Adrenal gland (tissue), 12 donors: ENCODE results near the gene KLHL3. TPM values are rescaled to one million over a fixed set of nuclear protein-coding genes. Genes with fewer than 3 reads are reported as not detected.

ENCODE experiments used
- DNase-seq, 7 donors: peaks; one replicate each; pipeline ENCODE4 v3.0.0-alpha.2; 2019 to 2020
- H3K27ac ChIP-seq, 5 donors: fragments of 200-600 bp; sonication (generic) in 4 of 5; 1 replicate in 3 of 5; 2 replicates in 2 of 5; pipeline versions ENCODE4 v1.5.1 to v1.8.0; 2016 to 2020; ENCODE audit warnings: mild to moderate bottlenecking in 1 of 5
- H3K27me3 ChIP-seq: fragments of 200-600 bp; 2 replicates; pipeline ENCODE4 v1.8.0; 2021
- H3K36me3 ChIP-seq, 2 donors: fragments of 200-600 bp; replicated peaks in 1 of 2; 1 replicate in 1 of 2; 2 replicates in 1 of 2; pipeline versions ENCODE4 v1.5.1 to v1.8.0; 2018 to 2022
- H3K4me1 ChIP-seq, 2 donors: fragments of 200-600 bp; replicated peaks in 1 of 2; 1 replicate in 1 of 2; 2 replicates in 1 of 2; pipeline versions ENCODE4 v1.5.1 to v1.8.0; 2018 to 2021
- H3K4me3 ChIP-seq, 4 donors: fragments of 200-600 bp; sonication (generic) in 3 of 4; one replicate each; pipeline ENCODE4 v1.5.1; 2016 to 2018
- H3K9me3 ChIP-seq, 3 donors: fragments of 200-600 bp; sonication (generic) in 1 of 3; replicated peaks in 1 of 3; 1 replicate in 2 of 3; 2 replicates in 1 of 3; pipeline versions ENCODE4 v1.5.1 to v1.8.0; 2016 to 2021
- POLR2A ChIP-seq, 2 donors: fragments of 450-650 bp; IDR thresholded peaks; one replicate each; pipeline ENCODE4 v1.6.1; 2017; ENCODE audit warnings: antibody characterized with exemption in 2 of 2, mild to moderate bottlenecking in 2 of 2, moderate library complexity in 1 of 2
- WGBS, 4 donors: extraction: QIAGEN DNeasy Blood & Tissue Kit in 2 of 4; methylation state at CpG; one replicate each; pipeline versions ENCODE4 v1.1.5 to v1.1.7; 2013 to 2017; 5-methylcytosine and 5-hydroxymethylcytosine counted together
- intact Hi-C, 2 donors: fragments of 100-400 bp; cut with DNase I; formaldehyde crosslinking; loops; one replicate each; pipeline versions ENCODE4 v1.14.1 to v1.15.0; 2022 to 2023
- polyA plus RNA-seq, 3 donors: library from polyadenylated mRNA; stranded (reverse); fragments of 200-250 nt in 2 of 3; fragments of 350-450 nt in 1 of 3; fragmentation: Illumina TruSeq in 1 of 3; extraction: RNeasy Lipid Tissue Mini Kit (QIAGEN cat#74804) in 1 of 3; gene quantifications; one replicate each; pipeline ENCODE4 v1.2.3, GENCODE V29; 2013 to 2014
- total RNA-seq, 9 donors: library from RNA; depleted of rRNA in 4 of 9; stranded (reverse); fragments of >200 nt in 4 of 9; fragments of 120-200 nt in 1 of 9; fragmentation: NEBNext Ultra II Directional in 1 of 9; extraction: Animal tissue kit (Norgen Biotek cat#: 25700) in 1 of 9; gene quantifications; one replicate each; pipeline versions ENCODE4 v1.1.0 to v1.2.4, GENCODE V29; 2013 to 2023
- TF ChIP-seq, protein P1 (sequence below), 6 experiments: fragments of 450-650 bp in 4 of 6; fragments of 200-600 bp in 2 of 6; sonication (generic) in 1 of 6; IDR thresholded peaks; 1 replicate in 5 of 6; 2 replicates in 1 of 6; pipeline versions ENCODE4 v1.5.1 to v1.8.0; 2016 to 2021; ENCODE audit warnings: antibody characterized with exemption in 6 of 6, mild to moderate bottlenecking in 2 of 6, moderate library complexity in 1 of 6
- donor health status: healthy with polysubstance abuse.
- donor health status: Bipolar disorder and iron deficiency.
- donor health status: DM: yes; HTN: yes; CAD: no.
- donor health status: DM: no; HTN: no; CAD: no.
- donor health status: DM: no; HTN: no; CAD: no.
- donor health status: DM: yes; HTN: yes; CAD: no.

Gene KLHL3
- total and polyA plus RNA-seq, 12 donors = 3.1 to 28.6 (median 13.4) TPM

DNA sequence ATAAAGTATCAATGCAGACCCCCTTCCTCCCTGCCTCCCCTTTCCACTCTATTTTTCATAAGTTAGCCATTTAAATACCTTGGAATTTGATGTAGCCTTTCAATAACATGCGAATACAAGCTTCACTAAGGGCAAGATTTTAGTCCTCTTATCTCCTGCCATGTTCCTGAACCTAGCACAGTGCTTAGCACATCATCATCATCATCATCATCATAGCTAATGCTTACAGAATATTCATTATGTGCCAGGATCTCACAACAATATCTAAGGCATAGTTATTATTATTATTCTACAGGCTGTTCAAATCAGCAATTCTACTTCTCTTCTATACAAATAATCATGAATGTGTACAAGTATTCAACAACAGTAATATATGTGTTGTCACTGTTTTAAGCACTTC is 20.4 kb downstream of the KLHL3 start:
- H3K9me3 ChIP-seq = peaks cover 0 to 6% (median 0%) of the 10 kb centered on the region in 3 donors
- TF ChIP-seq, protein P1, sequence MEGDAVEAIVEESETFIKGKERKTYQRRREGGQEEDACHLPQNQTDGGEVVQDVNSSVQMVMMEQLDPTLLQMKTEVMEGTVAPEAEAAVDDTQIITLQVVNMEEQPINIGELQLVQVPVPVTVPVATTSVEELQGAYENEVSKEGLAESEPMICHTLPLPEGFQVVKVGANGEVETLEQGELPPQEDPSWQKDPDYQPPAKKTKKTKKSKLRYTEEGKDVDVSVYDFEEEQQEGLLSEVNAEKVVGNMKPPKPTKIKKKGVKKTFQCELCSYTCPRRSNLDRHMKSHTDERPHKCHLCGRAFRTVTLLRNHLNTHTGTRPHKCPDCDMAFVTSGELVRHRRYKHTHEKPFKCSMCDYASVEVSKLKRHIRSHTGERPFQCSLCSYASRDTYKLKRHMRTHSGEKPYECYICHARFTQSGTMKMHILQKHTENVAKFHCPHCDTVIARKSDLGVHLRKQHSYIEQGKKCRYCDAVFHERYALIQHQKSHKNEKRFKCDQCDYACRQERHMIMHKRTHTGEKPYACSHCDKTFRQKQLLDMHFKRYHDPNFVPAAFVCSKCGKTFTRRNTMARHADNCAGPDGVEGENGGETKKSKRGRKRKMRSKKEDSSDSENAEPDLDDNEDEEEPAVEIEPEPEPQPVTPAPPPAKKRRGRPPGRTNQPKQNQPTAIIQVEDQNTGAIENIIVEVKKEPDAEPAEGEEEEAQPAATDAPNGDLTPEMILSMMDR (IDR thresholded peaks at IDR 0.05) = no peak
- no peak overlapping the region for H3K27ac ChIP-seq
- no peaks in the 10 kb centered on the region for H3K36me3 ChIP-seq
- WGBS, 4 donors = 95 to 100% (median 97%) methylated on average over 1 of the region's 1 CpG
- H3K4me3 ChIP-seq = no peak overlapping the region
- DNase-seq = no peak
- H3K4me1 ChIP-seq = no peaks in the 10 kb centered on the region
- no peaks in the 10 kb centered on the region for H3K27me3 ChIP-seq
- intact Hi-C loops = no loop called here

DNA sequence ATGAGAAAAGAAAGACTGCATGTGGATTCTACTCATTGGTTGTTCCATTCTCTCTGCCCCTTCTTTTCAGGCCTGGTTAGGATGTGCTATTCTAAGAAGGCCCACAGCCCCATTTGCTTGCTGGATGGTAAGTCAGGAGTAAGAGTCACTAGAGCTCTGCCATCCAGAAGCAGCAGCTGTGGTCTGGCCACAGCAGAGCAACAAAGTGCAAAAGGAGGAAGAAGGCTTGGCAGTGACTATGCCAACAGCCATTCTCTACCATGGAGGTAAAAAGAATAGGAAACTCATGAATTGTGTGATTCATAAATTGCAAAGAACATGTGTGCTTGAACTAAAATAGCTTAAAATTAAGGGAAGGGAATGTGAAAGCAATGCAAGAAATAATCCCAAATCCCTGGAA is 20.9 kb downstream of the KLHL3 start:
- intact Hi-C loops = no loop called here
- TF ChIP-seq POLR2A (IDR thresholded peaks at IDR 0.05) = no peak
- TF ChIP-seq, protein P1 (IDR thresholded peaks at IDR 0.05) = no peak
- no peaks in the 10 kb centered on the region for H3K27me3 ChIP-seq
- no peak overlapping the region for H3K4me3 ChIP-seq
- H3K9me3 ChIP-seq = peaks cover 0 to 6% (median 0%) of the 10 kb centered on the region in 3 donors
- H3K4me1 ChIP-seq = no peaks in the 10 kb centered on the region
- H3K27ac ChIP-seq = no peak overlapping the region
- DNase-seq = no peak
- H3K36me3 ChIP-seq = no peaks in the 10 kb centered on the region

- 90 to 93% (median 92%) methylated on average over 2 of the region's 2 CpGs for WGBS, 4 donors
- Histone ChIP-seq H3K36me3 (no peaks in the 10 kb centered on the region), H3K4me3 (no peak overlapping the region), H3K27me3 (no peaks in the 10 kb centered on the region), H3K4me1 (no peaks in the 10 kb centered on the region), H3K9me3 (peaks cover 0 to 6% (median 0%) of the 10 kb centered on the region in 3 donors), H3K27ac (no peak overlapping the region)
- no peak for TF ChIP-seq POLR2A (IDR thresholded peaks at IDR 0.05)
- TF ChIP-seq, protein P1 (IDR thresholded peaks at IDR 0.05) = no peak
- intact Hi-C loops = no loop called here
- DNase-seq = no peak
These were observed 21.4 kb downstream of the KLHL3 start for GRCh38 chr5:137714494-137714893.

- TF ChIP-seq POLR2A (IDR thresholded peaks at IDR 0.05) = no peak
- peaks cover 0 to 4% of the 10 kb centered on the region in 2 donors for H3K4me1 ChIP-seq
- intact Hi-C loops = no loop called here
- no peaks in the 10 kb centered on the region for H3K36me3 ChIP-seq
- H3K27ac ChIP-seq = no peak overlapping the region
- H3K4me3 ChIP-seq = no peak overlapping the region
- H3K9me3 ChIP-seq = peaks cover 0 to 6% (median 0%) of the 10 kb centered on the region in 3 donors
- DNase-seq = no peak
- 83 to 93% (median 86%) methylated on average over 2 of the region's 2 CpGs for WGBS, 4 donors
- no peaks in the 10 kb centered on the region for H3K27me3 ChIP-seq
These were observed 23.7 kb downstream of the KLHL3 start for GRCh38 chr5:137712139-137712667.

GRCh38 chr5:137710086-137710485 is 25.8 kb downstream of the KLHL3 start:
- no peaks in the 10 kb centered on the region for H3K27me3 ChIP-seq
- H3K9me3 ChIP-seq = peaks cover 0 to 6% (median 0%) of the 10 kb centered on the region in 3 donors
- intact Hi-C loops = no loop called here
- TF ChIP-seq, protein P1 (IDR thresholded peaks at IDR 0.05) = no peak
- TF ChIP-seq POLR2A (IDR thresholded peaks at IDR 0.05) = no peak
- no peak overlapping the region for H3K4me3 ChIP-seq
- peaks cover 0 to 4% of the 10 kb centered on the region in 2 donors for H3K4me1 ChIP-seq
- no peak for DNase-seq
- H3K36me3 ChIP-seq = no peaks in the 10 kb centered on the region
- 94 to 98% (median 98%) methylated on average over 5 of the region's 5 CpGs for WGBS, 4 donors
- H3K27ac ChIP-seq = no peak overlapping the region
